Suprapubic skin (tissue), 4 donors: ENCODE results near the gene SLCO4A1. TPM values are rescaled to one million over a fixed set of nuclear protein-coding genes. Genes with fewer than 3 reads are reported as not detected.

ENCODE experiments used
- DNase-seq, 2 donors: peaks; one replicate each; pipeline ENCODE4 v3.0.0-alpha.2; 2019; ENCODE audit warnings: low spot score in 2 of 2
- H3K27ac ChIP-seq: fragments of 200-600 bp; sonication (generic); one replicate; pipeline ENCODE4 v1.5.1; 2019
- H3K27me3 ChIP-seq: fragments of 200-600 bp; sonication (generic); one replicate; pipeline ENCODE4 v1.5.1; 2019
- H3K36me3 ChIP-seq: fragments of 200-600 bp; sonication (generic); one replicate; pipeline ENCODE4 v1.5.1; 2019
- H3K4me1 ChIP-seq: fragments of 200-600 bp; sonication (generic); one replicate; pipeline ENCODE4 v1.5.1; 2019
- H3K4me3 ChIP-seq: fragments of 200-600 bp; sonication (generic); one replicate; pipeline ENCODE4 v1.5.1; 2019; ENCODE audit warnings: mild to moderate bottlenecking
- H3K9me3 ChIP-seq: fragments of 200-600 bp; sonication (generic); one replicate; pipeline ENCODE4 v1.5.1; 2019
- EP300 ChIP-seq: sonication (generic); formaldehyde crosslinking; IDR thresholded peaks from one replicate; pipeline ENCODE4 v1.6.1; 2017; ENCODE audit warnings: antibody characterized with exemption
- POLR2A ChIP-seq, 2 donors: fragments of 450-650 bp; IDR thresholded peaks; one replicate each; pipeline ENCODE4 v1.6.1; 2017; ENCODE audit warnings: antibody characterized with exemption in 2 of 2, mild to moderate bottlenecking in 2 of 2, moderate library complexity in 2 of 2
- POLR2AphosphoS5 ChIP-seq, 3 donors: sonication (generic); formaldehyde crosslinking; IDR thresholded peaks; one replicate each; pipeline ENCODE4 v1.6.1; 2017; ENCODE audit warnings: antibody characterized with exemption in 3 of 3
- WGBS: methylation state at CpG from one replicate; pipeline ENCODE4 v1.1.5; 2018; 5-methylcytosine and 5-hydroxymethylcytosine counted together
- total RNA-seq, 4 donors: library from RNA; depleted of rRNA; stranded (reverse); fragments of >200 nt; gene quantifications; one replicate each; pipeline ENCODE4 v1.1.0, GENCODE V29; 2016
- TF ChIP-seq, protein P1 (sequence below), 2 donors: fragments of 200-600 bp in 1 of 2; fragments of 450-650 bp in 1 of 2; sonication (generic) in 1 of 2; IDR thresholded peaks; one replicate each; pipeline ENCODE4 v1.5.1; 2016 to 2019; ENCODE audit warnings: antibody characterized with exemption in 2 of 2, mild to moderate bottlenecking in 1 of 2, moderate library complexity in 1 of 2

SLCO4A1 gene
- total RNA-seq, 4 donors from 2014 or later: 50.2 to 59.1 (median 52.7) TPM

DNA sequence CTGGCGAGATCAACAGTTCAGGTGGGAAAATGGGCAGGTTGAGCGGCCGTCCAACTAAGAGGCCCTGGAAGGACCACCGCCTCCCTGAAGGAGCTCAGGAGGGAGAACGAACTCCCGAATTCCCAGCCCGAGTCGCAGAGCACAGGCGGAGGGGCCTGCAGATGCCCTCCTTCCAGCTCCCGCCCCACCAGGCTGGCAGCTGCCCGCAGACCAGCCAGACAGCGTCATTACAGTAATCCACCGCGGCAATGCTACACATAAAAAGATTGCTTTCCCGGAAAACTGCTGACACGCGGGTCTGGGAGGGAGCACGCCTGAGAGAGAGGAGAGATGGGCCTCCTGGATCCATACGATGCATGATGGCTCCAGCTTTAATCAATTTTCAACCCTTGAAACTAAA, 30.5 kb upstream of the SLCO4A1 start:
- peaks cover 7% of the 10 kb centered on the region for H3K4me1 ChIP-seq
- no peak for DNase-seq
- no peak overlapping the region for H3K27ac ChIP-seq
- H3K36me3 ChIP-seq: no peaks in the 10 kb centered on the region
- TF ChIP-seq POLR2A (IDR thresholded peaks at IDR 0.05) (no peak), POLR2AphosphoS5 (IDR thresholded peaks at IDR 0.05) (no peak), EP300 (no peak)
- TF ChIP-seq, protein P1, sequence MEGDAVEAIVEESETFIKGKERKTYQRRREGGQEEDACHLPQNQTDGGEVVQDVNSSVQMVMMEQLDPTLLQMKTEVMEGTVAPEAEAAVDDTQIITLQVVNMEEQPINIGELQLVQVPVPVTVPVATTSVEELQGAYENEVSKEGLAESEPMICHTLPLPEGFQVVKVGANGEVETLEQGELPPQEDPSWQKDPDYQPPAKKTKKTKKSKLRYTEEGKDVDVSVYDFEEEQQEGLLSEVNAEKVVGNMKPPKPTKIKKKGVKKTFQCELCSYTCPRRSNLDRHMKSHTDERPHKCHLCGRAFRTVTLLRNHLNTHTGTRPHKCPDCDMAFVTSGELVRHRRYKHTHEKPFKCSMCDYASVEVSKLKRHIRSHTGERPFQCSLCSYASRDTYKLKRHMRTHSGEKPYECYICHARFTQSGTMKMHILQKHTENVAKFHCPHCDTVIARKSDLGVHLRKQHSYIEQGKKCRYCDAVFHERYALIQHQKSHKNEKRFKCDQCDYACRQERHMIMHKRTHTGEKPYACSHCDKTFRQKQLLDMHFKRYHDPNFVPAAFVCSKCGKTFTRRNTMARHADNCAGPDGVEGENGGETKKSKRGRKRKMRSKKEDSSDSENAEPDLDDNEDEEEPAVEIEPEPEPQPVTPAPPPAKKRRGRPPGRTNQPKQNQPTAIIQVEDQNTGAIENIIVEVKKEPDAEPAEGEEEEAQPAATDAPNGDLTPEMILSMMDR (IDR thresholded peaks at IDR 0.05): no peak
- no peaks in the 10 kb centered on the region for H3K9me3 ChIP-seq
- 87% methylated on average over 18 of the region's 19 CpGs for WGBS
- peaks cover 25% of the 10 kb centered on the region for H3K27me3 ChIP-seq
- H3K4me3 ChIP-seq: no peak overlapping the region

DNA sequence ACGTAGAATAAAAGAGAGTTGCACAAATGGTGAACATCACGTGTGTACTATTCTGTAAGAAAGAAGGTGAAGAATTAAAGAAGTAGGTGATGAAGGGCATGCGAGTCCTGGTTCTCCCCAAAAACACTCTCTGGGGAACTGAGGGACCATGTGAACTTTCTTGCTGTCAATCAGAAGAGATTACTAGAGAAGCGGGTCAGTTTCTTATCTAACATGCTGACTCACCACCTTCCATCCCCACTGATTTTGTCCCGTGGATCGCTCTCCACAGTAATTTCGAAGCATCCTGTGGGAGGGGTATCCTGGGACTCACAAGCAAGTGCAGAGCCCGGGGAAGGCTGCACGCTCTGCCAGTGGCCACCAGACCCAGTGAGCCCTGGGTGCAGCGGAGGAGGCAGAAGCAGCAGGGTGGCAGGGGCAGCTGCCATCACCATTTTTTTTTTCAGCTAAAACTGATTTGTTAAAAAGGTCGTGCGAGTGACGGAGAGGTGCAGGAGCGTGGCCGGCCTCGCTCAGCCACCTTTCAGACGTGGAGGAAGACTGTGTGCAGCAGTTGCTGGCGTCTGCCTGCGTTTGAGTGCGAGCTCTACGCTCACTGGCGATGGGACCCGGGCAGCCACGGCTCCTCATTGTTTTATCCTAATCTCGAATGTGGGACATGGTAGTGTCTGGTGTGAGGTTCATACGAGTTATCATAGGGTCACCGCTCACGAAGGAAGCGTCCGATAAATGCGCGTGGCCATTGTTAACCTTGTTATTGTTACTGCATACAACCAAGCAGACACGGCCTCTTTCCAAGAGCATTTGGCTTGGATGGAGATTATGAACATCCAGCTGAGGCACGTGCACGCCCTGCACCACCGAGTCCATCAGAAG, 28.0 kb upstream of the SLCO4A1 start:
- peaks cover 25% of the 10 kb centered on the region for H3K4me1 ChIP-seq
- no peak overlapping the region for H3K4me3 ChIP-seq
- no peak for DNase-seq
- H3K36me3 ChIP-seq: no peaks in the 10 kb centered on the region
- H3K27me3 ChIP-seq: peaks cover 22% of the 10 kb centered on the region
- TF ChIP-seq, protein P1 (IDR thresholded peaks at IDR 0.05): no peak
- TF ChIP-seq POLR2A (IDR thresholded peaks at IDR 0.05) (no peak), POLR2AphosphoS5 (IDR thresholded peaks at IDR 0.05) (no peak), EP300 (no peak)
- 80% methylated on average over 36 of the region's 36 CpGs for WGBS
- no peaks in the 10 kb centered on the region for H3K9me3 ChIP-seq
- H3K27ac ChIP-seq: no peak overlapping the region

DNA sequence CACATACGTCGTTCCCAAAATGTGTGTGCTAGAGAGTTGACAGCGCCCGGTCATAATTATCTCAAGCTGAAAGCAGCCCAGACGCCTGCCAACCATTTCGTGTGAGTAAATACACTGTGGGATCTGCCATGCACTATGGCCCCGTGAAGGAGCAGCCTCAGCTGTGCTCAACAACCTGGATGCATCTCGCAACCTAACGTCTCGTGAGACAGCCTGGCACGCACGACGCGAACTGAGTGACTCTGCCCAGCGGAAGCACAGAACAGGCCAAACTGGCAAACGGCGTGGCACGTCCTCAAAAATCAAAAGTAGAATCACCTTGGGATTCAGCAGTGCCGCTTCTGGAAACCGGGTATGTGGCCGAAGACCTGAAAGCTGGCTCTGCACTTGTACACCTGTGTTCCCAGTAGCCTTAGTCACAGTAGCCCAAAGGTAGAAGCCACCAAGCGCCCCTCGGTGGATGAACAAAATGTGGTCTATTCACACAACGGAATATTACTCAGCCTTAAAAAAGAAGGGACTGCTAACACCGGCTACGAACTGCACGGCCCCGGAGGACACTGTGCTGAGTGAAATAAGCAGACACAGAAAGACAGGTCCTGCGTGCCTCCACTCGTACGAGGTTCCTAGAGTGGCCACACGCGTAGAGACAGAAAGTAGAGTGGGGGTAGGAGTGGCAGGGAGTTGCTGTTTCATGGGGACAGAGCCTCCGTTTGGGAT, 27.2 kb upstream of the SLCO4A1 start:
- no peak overlapping the region for H3K4me3 ChIP-seq
- peaks cover 22% of the 10 kb centered on the region for H3K27me3 ChIP-seq
- H3K4me1 ChIP-seq: peaks cover 25% of the 10 kb centered on the region
- 82% methylated on average over 19 of the region's 34 CpGs for WGBS
- no peak for DNase-seq
- no peaks in the 10 kb centered on the region for H3K9me3 ChIP-seq
- H3K27ac ChIP-seq: no peak overlapping the region
- no peak for TF ChIP-seq EP300
- TF ChIP-seq POLR2A (IDR thresholded peaks at IDR 0.05): no peak
- TF ChIP-seq POLR2AphosphoS5 (IDR thresholded peaks at IDR 0.05): no peak
- TF ChIP-seq, protein P1 (IDR thresholded peaks at IDR 0.05): no peak
- H3K36me3 ChIP-seq: no peaks in the 10 kb centered on the region

DNA sequence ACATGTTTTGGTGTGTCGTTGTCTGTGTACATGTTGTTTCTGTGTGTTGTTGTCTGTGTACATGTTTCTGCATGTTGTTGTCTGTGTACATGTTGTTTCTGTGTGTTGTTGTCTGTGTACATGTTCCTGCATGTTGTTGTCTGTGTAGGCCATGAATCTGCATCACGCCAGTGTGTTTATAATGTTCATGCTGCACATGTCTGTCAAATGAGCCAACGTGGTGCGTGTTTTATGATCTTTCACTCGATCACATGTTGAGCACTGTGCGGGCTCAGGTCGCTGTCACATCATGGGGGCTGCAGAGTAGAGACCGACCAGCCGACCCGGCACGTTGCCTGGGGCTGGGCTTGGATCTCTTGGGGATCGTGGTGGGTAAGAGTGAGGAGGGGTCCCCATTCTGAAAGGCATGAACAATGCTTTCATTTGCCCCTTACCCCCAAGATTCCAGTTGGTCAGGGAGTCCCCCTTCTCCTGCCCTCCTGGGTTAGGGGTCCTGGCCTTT, 26.5 kb upstream of the SLCO4A1 start:
- no peak for TF ChIP-seq POLR2AphosphoS5 (IDR thresholded peaks at IDR 0.05)
- TF ChIP-seq POLR2A (IDR thresholded peaks at IDR 0.05): no peak
- no peak for TF ChIP-seq EP300
- TF ChIP-seq, protein P1 (IDR thresholded peaks at IDR 0.05): no peak
- Histone ChIP-seq H3K9me3 (no peaks in the 10 kb centered on the region), H3K27me3 (peaks cover 16% of the 10 kb centered on the region), H3K36me3 (no peaks in the 10 kb centered on the region), H3K4me3 (no peak overlapping the region), H3K27ac (no peak overlapping the region), H3K4me1 (peaks cover 25% of the 10 kb centered on the region)
- no peak for DNase-seq
- WGBS: 88% methylated on average over 5 of the region's 12 CpGs
